DND-41 (cell line): ENCODE data around the gene ARMC10.
"Not testable (repeated sequence)": the region's sequence is repeated elsewhere in the genome, so short reads cannot be mapped to it uniquely, and the experiment has no call there.

Experiments used
- ATAC-seq: fragments of 200-7000 bp; cut with Tn5 transposase; 3 replicates; pipeline ENCODE4 v1.9.1; 2021; ENCODE audit warnings: low read depth; ENCODE audit not compliant: insufficient read depth
- DNase-seq: peaks from one replicate; pipeline ENCODE4 v3.0.0-alpha.2; 2020
- H2AFZ ChIP-seq: 2 replicates; pipeline ENCODE4 v1.6.0; 2012; ENCODE audit warnings: low read depth, low read length
- H3K27ac ChIP-seq: 2 replicates; pipeline ENCODE4 v1.5.1; 2012; ENCODE audit warnings: low read length, inconsistent platforms
- H3K27me3 ChIP-seq: fragments of 200-600 bp; sonication (generic); 2 replicates; pipeline ENCODE4 v1.6.0; 2012; ENCODE audit warnings: low read length, mild to moderate bottlenecking, inconsistent platforms; ENCODE audit not compliant: insufficient read depth, poor library complexity
- H3K36me3 ChIP-seq: 2 replicates; pipeline ENCODE4 v1.5.1; 2012; ENCODE audit warnings: low read length, inconsistent platforms; ENCODE audit not compliant: insufficient read depth
- H3K4me1 ChIP-seq: 2 replicates; pipeline ENCODE4 v1.5.1; 2012; ENCODE audit warnings: mild to moderate bottlenecking, low read length; ENCODE audit not compliant: insufficient read depth
- H3K4me2 ChIP-seq: 2 replicates; pipeline ENCODE4 v1.6.0; 2012; ENCODE audit warnings: mild to moderate bottlenecking, moderate library complexity, low read length, inconsistent platforms; ENCODE audit not compliant: insufficient read depth
- H3K4me3 ChIP-seq, 2 experiments: fragments of 200-600 bp in 1 of 2; shearing (Covaris generic) in 1 of 2; 2 replicates each; pipeline ENCODE4 v1.5.1; 2012 to 2016; ENCODE audit warnings: inconsistent platforms in 2 of 2, low read length in 2 of 2, mild to moderate bottlenecking in 2 of 2, low read depth in 1 of 2, moderate library complexity in 1 of 2
- H3K79me2 ChIP-seq: 2 replicates; pipeline ENCODE4 v1.6.0; 2012; ENCODE audit warnings: low read length, inconsistent platforms; ENCODE audit not compliant: insufficient read depth
- H3K9ac ChIP-seq: 2 replicates; pipeline ENCODE4 v1.6.0; 2012; ENCODE audit warnings: low read depth, mild to moderate bottlenecking, inconsistent platforms, low read length, moderate library complexity
- H3K9me3 ChIP-seq: 2 replicates; pipeline ENCODE4 v1.5.1; 2012; ENCODE audit warnings: low read length, moderate library complexity, mild to moderate bottlenecking, inconsistent platforms; ENCODE audit not compliant: insufficient read depth, severe bottlenecking
- H4K20me1 ChIP-seq: 2 replicates; pipeline ENCODE4 v1.6.0; 2012; ENCODE audit warnings: low read length; ENCODE audit not compliant: insufficient read depth
- CTCF ChIP-seq: IDR thresholded peaks from 2 replicates; pipeline ENCODE4 v1.5.1; 2012; ENCODE audit warnings: borderline replicate concordance, low read length, moderate library complexity, mild to moderate bottlenecking; ENCODE audit not compliant: poor library complexity, severe bottlenecking; ENCODE audit errors: extremely low read depth
- EZH2 ChIP-seq: IDR thresholded peaks from 3 replicates; pipeline ENCODE4 v1.6.1; 2012; ENCODE audit warnings: borderline replicate concordance, low read depth, mild to moderate bottlenecking, moderate library complexity, low read length, inconsistent platforms; ENCODE audit not compliant: severe bottlenecking

ARMC10 gene

DNA sequence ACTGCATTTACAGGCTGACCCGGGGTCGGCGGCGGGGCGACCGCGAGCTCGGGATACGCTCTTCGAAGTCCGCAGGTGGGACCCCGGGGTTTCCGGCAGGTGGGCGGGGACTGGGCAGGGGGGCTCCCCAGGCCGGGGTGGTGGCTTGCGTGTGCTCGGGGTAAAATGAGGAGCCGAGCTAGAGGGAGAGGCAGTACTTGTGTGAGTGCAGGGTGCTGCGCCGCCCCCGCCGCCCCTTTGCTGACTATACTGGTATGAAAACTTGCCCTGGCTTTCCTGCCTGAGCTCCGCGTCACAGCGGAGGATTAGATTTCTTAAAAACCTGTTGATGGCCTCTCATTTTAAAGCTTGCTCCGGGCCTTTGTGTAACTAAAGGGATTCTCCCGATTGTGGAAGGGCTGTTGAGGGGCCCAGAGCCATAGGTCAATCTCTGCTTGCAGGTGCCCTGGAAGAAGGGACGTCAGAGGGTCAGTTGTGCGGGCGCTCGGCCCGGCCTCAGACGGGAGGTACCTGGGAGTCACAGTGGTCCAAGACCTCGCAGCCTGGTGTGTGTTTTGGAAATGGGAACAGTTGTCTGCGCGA is 488 bp downstream of the ARMC10 start:
- H3K79me2 ChIP-seq = peaks cover 24% of the 10 kb centered on the region
- H3K27ac ChIP-seq = peak overlapping the region; percentile 86

DNA sequence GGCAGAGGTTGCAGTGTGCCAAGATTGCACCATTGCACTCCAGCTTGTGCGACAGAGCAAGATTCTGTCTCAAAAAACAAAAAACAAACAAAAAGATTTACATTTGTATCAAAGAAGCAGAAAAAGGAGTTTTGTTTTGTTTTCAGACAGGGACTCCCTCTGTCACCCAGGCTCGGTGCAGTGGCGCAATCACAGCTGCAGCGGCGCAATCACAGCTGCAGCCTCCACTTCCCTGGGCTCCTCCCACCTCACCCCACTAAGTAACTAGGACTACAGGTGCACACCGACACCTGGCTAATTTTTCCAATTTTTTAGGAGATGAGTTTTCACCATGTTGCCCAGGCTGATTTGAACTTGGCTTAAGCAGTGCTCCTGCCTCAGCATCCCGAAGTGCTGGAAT is 1.8 kb downstream of the ARMC10 start:
- Histone ChIP-seq H4K20me1 (no peaks in the 10 kb centered on the region), H3K27ac (no peak overlapping the region), H3K79me2 (peaks cover 24% of the 10 kb centered on the region), H3K36me3 (no peaks in the 10 kb centered on the region), H3K9me3 (no peaks in the 10 kb centered on the region), H3K9ac (no peak overlapping the region), H2AFZ (no peak overlapping the region), H3K4me1 (peaks cover 28% of the 10 kb centered on the region), H3K27me3 (no peaks in the 10 kb centered on the region), H3K4me3 (no peak overlapping the region), H3K4me2 (peak overlapping the region; percentile 22; the same call in 1 of the 2 replicates)
- DNase-seq (no peak), ATAC-seq (no peak)
- TF ChIP-seq EZH2 = no peak
- no peak for TF ChIP-seq CTCF

More for the DNA sequence above, 488 bp downstream of the ARMC10 start:
- Histone ChIP-seq H2AFZ (peak overlapping the region; percentile 78), H3K4me2 (peak overlapping the region; percentile 74), H4K20me1 (no peaks in the 10 kb centered on the region), H3K4me1 (peaks cover 28% of the 10 kb centered on the region), H3K9me3 (no peaks in the 10 kb centered on the region), H3K4me3 (peak overlapping the region; percentile 72 to 80), H3K9ac (peak overlapping the region; percentile 93), H3K27me3 (no peaks in the 10 kb centered on the region), H3K36me3 (no peaks in the 10 kb centered on the region)
- ATAC-seq (peak; percentile 73), DNase-seq (peak; percentile 84)
- TF ChIP-seq CTCF (no peak), EZH2 (no peak)

DNA sequence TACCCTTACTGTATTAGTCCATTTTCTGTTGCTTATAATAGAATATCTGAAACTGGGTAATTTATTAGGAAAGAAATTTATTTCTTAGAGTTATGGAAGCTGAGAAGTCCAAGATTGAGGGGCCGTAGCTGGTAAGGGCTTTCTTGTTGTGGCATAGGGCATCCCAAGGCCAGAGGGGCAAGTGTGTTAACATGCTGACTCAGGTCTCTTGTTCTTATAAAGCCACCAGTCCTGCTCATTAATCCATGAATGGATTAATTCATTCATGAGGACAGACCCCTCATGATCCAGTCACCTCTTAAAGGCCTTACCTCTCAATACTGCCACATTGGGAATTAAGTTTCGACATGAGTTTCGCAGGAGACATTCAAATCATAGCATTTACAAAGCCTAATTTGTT is 2.4 kb downstream of the ARMC10 start:
- Histone ChIP-seq H3K4me3 (no peak overlapping the region), H3K27me3 (no peaks in the 10 kb centered on the region), H3K9ac (no peak overlapping the region), H2AFZ (no peak overlapping the region), H3K9me3 (no peaks in the 10 kb centered on the region), H4K20me1 (no peaks in the 10 kb centered on the region), H3K79me2 (peaks cover 24% of the 10 kb centered on the region), H3K36me3 (no peaks in the 10 kb centered on the region), H3K27ac (no peak overlapping the region), H3K4me2 (no peak overlapping the region), H3K4me1 (peaks cover 28% of the 10 kb centered on the region)
- ATAC-seq = no peak
- TF ChIP-seq EZH2 (no peak), CTCF (no peak)
- DNase-seq = no peak

- not testable (repeated sequence) for H2AFZ ChIP-seq, H3K9me3 ChIP-seq, H3K27me3 ChIP-seq, DNase-seq, H3K27ac ChIP-seq, H3K36me3 ChIP-seq, ATAC-seq, H3K4me2 ChIP-seq, H3K4me3 ChIP-seq, H4K20me1 ChIP-seq, H3K9ac ChIP-seq
- Histone ChIP-seq H3K4me1 (peaks cover 28% of the 10 kb centered on the region), H3K79me2 (peaks cover 24% of the 10 kb centered on the region)
Observed at GRCh38 chr7:103078226-103078625, 3.3 kb downstream of the ARMC10 start.
